GM19328 (cell line): ENCODE results near the gene RASGRF1.

Experiments
- ATAC-seq: cut with Tn5 transposase; IDR thresholded peaks from one replicate; pipeline ENCODE4 v1.9.1; 2021; ENCODE audit warnings: mild to moderate bottlenecking, moderate library complexity; ENCODE audit not compliant: unreplicated experiment

Gene RASGRF1

GRCh38 chr15:78989701-78990240 is 100.8 kb downstream of the RASGRF1 start:
- no peak for ATAC-seq

- ATAC-seq, result no peak
Observed at GRCh38 chr15:78988361-78988911, 102.1 kb downstream of the RASGRF1 start.

- no peak for ATAC-seq
Observed at GRCh38 chr15:78987556-78988360, 102.8 kb downstream of the RASGRF1 start.

DNA sequence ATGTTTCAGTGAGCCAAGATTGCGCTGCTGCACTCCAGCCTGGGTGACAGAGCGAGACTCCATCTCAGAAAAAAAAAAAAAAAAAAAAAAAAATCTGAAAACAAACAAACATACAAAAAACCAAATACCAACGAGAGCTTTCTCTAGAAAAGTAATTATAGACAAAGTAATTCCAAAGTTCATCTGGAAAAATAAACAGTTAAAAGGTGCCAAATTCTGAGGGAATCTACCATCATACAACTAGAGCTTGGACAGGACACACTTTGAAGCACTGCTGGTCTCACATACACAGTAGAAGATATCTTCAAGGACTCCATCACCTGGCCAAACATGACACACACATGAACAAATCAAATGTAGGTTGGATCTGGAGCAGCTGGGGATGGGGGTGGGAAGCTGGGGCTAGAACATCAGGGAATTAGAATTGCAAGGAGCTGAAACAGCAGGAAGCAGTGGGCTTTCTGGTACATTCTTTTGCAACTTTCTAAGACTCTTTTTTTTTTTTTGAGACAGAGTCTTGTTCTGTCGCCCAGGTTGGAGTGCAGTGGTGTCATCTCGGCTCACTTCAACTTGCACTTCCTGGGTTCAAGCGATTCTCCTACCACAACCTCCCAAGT is 104.6 kb downstream of the RASGRF1 start:
- ATAC-seq, result no peak

DNA sequence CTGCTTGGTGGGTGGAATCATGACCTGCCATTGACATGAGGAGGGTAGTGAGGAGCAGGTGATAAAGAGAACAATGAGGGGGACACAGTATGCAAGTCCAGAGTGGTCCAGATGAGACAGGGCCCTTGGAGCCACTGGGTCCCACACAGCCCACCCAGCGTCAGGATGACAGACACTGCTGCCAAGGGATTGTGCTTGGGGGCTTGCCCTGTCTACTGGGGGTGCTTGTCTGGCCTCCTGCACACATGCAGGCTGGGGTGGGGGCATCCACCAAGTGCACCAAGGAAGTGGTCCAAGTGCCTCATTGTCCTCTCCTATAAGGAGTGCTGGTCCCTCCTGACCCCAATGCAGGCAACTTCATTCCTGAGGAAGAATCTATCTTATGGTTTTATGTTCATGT is 106.5 kb downstream of the RASGRF1 start:
- ATAC-seq, result no peak

DNA sequence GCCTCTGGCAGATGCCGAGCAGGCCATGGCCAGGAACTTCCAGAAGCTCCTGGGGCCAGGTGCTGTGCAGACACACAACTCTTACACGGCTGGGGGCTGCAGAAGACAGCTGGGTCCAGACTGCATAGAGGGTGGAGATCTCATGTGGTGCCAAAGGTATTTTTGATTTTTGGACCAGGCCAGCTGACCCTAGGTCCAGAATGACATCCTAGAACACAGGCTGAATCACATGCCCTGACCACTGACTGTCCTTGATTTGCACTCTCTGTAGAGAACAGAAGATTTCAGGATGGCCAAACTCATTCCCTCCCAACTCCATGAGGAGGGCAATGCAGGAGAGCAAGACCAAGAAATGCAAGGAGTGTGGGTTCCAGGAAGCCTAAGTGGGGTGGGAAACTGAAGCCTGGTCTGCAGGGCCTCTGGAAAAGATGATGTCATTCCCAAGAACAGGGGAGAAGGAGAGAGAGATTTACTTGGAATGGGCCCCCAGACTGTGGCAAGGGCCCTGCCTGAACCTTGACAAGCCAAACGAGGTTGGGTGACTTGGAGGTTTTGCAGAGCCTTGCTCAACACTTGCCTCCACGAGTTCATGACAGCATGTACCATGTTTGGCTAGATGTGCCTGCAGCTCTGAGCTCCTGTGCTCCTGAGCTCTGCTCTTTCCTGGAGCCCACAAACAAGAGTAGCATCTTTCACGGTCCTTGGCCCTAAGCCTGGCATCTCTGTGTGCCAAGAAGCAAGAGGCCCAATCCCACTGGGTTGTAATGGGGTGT is 107.2 kb downstream of the RASGRF1 start:
- no peak for ATAC-seq

DNA sequence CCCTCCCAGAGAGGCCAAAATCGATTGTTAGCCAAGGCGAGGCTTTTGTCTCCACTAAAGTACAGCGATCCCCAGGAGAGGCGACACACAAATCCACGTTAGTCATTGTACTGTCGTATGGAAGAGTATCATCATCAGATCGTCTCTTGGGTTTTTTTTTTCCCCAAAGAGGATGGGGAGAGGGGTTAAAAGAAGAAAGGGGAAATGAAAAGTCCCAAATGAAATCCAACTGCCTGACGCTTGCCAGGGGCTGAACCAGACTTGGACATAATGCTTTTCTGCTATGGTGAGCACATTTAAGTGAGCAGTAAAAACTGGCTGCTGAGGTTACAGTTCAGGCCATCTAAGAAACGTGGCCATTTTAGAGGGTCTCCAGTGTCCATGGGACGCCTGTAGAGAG is 107.8 kb downstream of the RASGRF1 start:
- no peak for ATAC-seq

GRCh38 chr15:78981532-78982313 is 108.9 kb downstream of the RASGRF1 start:
- ATAC-seq, result no peak

GRCh38 chr15:78979456-78980320 is 110.9 kb downstream of the RASGRF1 start:
- ATAC-seq, result no peak

DNA sequence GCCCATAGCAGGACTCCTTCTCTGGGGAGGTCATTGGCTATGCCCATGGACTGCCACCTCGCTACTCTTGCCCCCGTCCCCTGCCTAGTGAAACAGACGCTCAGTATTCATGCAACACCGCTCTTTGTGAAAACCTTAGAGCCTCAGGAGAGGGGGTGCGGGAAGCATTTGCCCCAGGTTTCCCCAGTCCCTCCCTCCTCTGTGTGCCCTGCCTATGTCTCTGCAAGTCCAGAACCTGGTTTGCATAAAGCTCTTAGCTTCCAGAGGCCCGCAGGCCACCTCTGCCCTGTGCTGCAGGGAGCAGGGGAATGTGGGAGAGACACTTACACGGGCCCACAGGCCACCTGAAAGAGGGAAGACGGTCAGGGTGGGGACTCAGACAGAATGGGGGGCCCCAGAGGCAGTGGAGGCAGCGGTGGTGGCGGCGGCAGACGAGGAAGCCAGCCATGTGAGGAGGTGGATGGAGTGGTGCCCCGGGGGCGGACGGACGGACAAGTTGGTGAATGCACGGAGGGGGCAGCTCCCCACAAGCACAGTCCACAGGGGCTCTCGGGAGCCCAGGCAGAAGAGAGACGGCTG is 111.9 kb downstream of the RASGRF1 start:
- ATAC-seq, result no peak

DNA sequence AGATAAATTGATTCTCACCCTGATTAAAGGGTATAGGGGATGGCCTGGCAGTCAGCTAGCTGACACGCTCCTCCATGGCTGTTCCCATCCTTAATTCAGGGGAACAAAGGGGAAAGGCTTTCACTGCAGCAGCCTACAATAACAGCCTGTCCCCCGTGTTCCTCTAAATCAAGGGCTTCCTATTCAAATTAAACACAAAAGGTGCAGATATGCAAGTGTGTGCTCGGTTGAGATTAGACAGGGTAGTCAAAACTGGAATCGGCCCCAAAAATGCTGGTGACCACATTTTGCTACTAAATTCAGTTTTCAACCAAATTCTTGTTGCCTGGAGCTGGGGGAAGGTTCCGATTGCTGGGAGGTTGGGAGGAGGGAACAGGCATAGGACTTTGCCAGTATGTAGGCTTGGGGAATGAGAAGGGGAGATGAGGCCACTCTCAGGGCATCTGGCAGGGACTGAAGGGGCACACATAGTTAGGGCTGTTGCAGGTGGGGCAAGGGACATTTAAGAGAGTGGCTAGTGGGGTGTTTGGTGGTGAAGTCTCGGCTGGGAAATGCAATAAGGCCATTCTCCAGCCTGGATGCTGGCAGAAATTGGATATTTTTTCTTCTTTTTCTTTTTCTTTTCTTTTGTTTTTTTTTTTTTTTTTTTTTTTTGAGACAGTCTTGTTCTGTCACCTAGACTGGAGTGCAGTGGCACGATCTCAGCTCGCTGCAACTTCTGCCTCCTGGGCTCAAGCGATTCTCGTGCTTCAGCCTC is 112.8 kb downstream of the RASGRF1 start:
- peak; percentile 36 for ATAC-seq

DNA sequence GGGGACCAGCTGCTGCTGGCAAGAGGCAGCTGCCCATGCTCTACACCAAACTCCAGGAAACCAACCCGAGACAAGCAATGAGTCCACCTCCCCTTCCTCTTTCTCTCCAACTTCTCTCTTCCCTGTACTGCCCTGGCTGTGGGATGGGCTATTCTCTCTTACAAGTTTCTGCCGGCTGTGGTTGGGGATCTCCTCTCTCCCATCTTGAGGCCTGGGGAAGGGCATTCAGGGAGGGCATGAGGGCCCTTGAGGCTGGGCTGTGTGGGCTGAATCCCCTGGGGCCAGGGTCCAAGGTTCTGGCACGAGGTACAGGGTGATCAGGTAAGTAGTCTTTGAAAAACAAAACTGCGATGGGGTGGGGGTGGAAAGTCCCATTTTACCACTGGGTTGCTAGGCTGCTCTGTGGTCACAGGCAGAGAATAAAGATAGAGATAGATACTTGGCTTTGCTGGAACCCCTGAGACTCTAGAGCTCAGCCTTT is 113.4 kb downstream of the RASGRF1 start:
- peak; percentile 55 for ATAC-seq

GRCh38 chr15:78976691-78977090 is 113.9 kb downstream of the RASGRF1 start:
- no peak for ATAC-seq

GRCh38 chr15:78974272-78974918 is 116.2 kb downstream of the RASGRF1 start:
- ATAC-seq, result no peak

DNA sequence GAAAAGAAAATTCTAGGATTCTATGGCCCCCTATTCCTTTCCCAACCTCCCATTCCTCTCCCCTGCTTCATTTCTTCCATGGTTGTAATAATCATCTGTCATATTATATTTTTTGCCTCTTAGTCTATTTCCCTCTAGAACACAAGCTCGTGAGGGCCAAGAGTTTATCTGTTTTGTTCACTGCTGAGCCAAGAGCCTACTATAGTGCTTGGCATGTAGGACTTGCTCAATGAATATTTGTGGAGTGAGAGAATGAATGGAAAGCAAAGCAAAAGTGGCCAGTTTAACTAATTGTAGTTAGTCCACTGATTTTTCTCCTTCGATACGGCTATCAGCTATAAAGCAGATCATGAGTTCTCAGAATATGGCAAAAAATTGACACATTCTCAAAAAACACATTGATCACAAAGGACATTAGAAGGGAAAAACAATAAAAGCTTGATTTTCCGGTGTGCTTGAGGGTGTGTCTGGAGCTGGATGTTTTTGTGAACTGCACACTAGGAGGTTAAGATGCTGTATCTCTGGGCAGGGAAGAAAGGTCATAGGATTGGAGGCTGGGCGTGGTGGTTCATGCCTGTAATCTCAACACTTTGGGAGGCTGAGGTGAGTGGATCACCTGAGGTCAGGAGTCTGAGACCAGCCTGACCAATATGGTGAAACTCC is 120.8 kb downstream of the RASGRF1 start:
- no peak for ATAC-seq

- no peak for ATAC-seq
Observed at GRCh38 chr15:78968539-78969271, 121.9 kb downstream of the RASGRF1 start.

DNA sequence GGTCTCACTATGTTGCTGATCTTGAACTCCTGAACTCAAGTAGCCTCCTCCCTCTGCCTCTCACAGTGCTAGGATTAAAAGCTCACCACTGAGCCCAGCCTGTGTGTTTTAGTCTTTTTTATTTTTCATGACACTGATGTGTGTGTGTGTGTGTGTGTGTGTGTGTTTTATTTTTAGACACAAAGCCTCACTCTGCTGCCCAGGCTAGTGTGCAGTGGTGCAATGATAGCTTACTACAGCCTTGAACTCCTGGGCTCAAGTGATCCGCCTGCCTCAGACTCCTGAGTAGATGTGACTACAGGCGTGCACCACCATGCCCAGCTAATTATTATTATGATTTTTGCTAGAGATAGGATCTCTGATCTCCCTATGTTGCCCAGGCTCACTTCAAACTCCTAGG is 122.5 kb downstream of the RASGRF1 start:
- no peak for ATAC-seq
